Measurements from ENCODE around the gene PZP. TPM values are rescaled to one million over a fixed set of nuclear protein-coding genes. Genes with fewer than 3 reads are reported as not detected.

The PZP gene
- total and polyA plus RNA-seq, 2 of the 8 experiments (the other 6 are each of a cell fraction or from before 2014, with no cell fraction given), result 0.08 TPM; not detected in 1

GRCh38 chr12:9252256-9252655, 44.1 kb upstream of the PZP start:
- FAIRE-seq (no peak), DNase-seq (ENCODE audit: low read depth in 1 of 2, low spot score in 2 of 2) (no peak)
- peaks cover 0 to 1% (median 0%) of the 10 kb centered on the region in 4 experiments; a peak in 1 of 7 replicates for H3K27me3 ChIP-seq (replicated peaks in 1 of 4; ENCODE audit: control insufficient read depth in 3 of 4, extremely low read depth in 1 of 4, insufficient read depth in 3 of 4, low read length in 3 of 4)

More at GRCh38 chr12:9252256-9252655, 44.1 kb upstream of the PZP start:
- ChIA-PET POLR2A (ENCODE audit: partially characterized antibody) (no interaction called here), CTCF (ENCODE audit: partially characterized antibody) (no interaction called here)
- Histone ChIP-seq H3K56ac (replicated peaks; ENCODE audit: insufficient read length, low read depth, low read length) (no peak overlapping the region), H3K36me3 (ENCODE audit: control insufficient read depth in 2 of 4, insufficient read depth in 4 of 4, low read length in 3 of 4) (no peaks in the 10 kb centered on the region), H3K14ac (ENCODE audit: insufficient read length) (no peak overlapping the region), H3K4me1 (replicated peaks in 1 of 4; ENCODE audit: control insufficient read depth in 3 of 4, insufficient read depth in 4 of 4, low read length in 3 of 4) (no peaks in the 10 kb centered on the region), H4K20me1 (replicated peaks in 1 of 2; ENCODE audit: control insufficient read depth in 1 of 2, insufficient read depth in 2 of 2, low read length in 2 of 2) (no peaks in the 10 kb centered on the region), H4K91ac (replicated peaks; ENCODE audit: insufficient read length, low read length) (no peak overlapping the region), H3K27ac (ENCODE audit: low read depth, low read length) (no peak overlapping the region), H3K79me1 (ENCODE audit: low read depth, low read length) (no peaks in the 10 kb centered on the region), H2BK15ac (ENCODE audit: low read length) (no peak overlapping the region), H3K9ac (replicated peaks in 1 of 4; ENCODE audit: extremely low read depth in 1 of 4, low read depth in 3 of 4, low read length in 3 of 4) (no peak overlapping the region), H3K4ac (replicated peaks; ENCODE audit: insufficient read length, low read depth, low read length) (no peak overlapping the region), H2BK120ac (replicated peaks; ENCODE audit: low read depth, low read length) (no peak overlapping the region), H2AFZ (ENCODE audit: low read length) (no peak overlapping the region), H3K79me2 (ENCODE audit: control insufficient read depth in 1 of 2, insufficient read depth in 2 of 2, low read length in 2 of 2) (no peaks in the 10 kb centered on the region), H2BK12ac (ENCODE audit: low read depth, low read length) (no peak overlapping the region), H2BK20ac (ENCODE audit: low read length) (no peak overlapping the region), H3K9me3 (ENCODE audit: insufficient read depth in 2 of 2, low read depth in 1 of 2, low read length in 1 of 2) (no peaks in the 10 kb centered on the region), H2BK5ac (ENCODE audit: low read depth, low read length) (no peak overlapping the region), H3K23me2 (ENCODE audit: low read depth, low read length) (no peaks in the 10 kb centered on the region), H4K8ac (ENCODE audit: extremely low read depth, insufficient read depth, low read length) (no peak overlapping the region), H3K4me2 (ENCODE audit: insufficient read depth in 1 of 2, low read depth in 2 of 2, low read length in 2 of 2) (no peak overlapping the region), H2AK5ac (ENCODE audit: low read depth, low read length) (no peak overlapping the region), H3K4me3 (ENCODE audit: extremely low read depth in 1 of 4, insufficient read depth in 2 of 4, low read depth in 3 of 4, low read length in 4 of 4) (no peak overlapping the region), H3K23ac (ENCODE audit: insufficient read length) (no peak overlapping the region), H4K5ac (ENCODE audit: insufficient read length, low read depth, low read length) (no peak overlapping the region), H3K18ac (ENCODE audit: extremely low read depth, low read length) (no peak overlapping the region)
- TF ChIP-seq TAF1 (IDR thresholded peaks at IDR 0.05; ENCODE audit: low read depth, low read length) (no peak), SP4 (IDR thresholded peaks at IDR 0.05; ENCODE audit: low read length) (no peak), NANOG (IDR thresholded peaks at IDR 0.05; ENCODE audit: insufficient read depth, low read depth, low read length, poor library complexity, severe bottlenecking) (no peak), CBX5 (IDR thresholded peaks at IDR 0.05; ENCODE audit: low read depth, low read length) (no peak)
